Activated B cell treated with CpG ODN at 0.5 μM for 24 hours (primary cell): Measurements from ENCODE around the gene PEAK3. TPM values are rescaled to one million over a fixed set of nuclear protein-coding genes. Genes with fewer than 3 reads are reported as not detected.
"Not testable (repeated sequence)": the region's sequence is repeated elsewhere in the genome, so short reads cannot be mapped to it uniquely, and the experiment has no call there.

Experiments
- ATAC-seq: fragments of 200-7000 bp; cut with Tn5 transposase; one replicate; pipeline ENCODE4 v1.10.0; 2021; ENCODE audit warnings: low read depth, mild to moderate bottlenecking, moderate library complexity
- CTCF ChIA-PET: fragments of 350-600 bp; sonication (Branson Sonifier 250); formaldehyde crosslinking; loops from one replicate; lab custom pipeline; 2021; ENCODE audit warnings: antibody characterized with exemption; lab: Charles Lee
- POLR2A ChIA-PET: fragments of 350-600 bp; sonication (Branson Sonifier 250); formaldehyde crosslinking; loops from one replicate; lab custom pipeline; 2021; ENCODE audit warnings: antibody characterized with exemption; lab: Charles Lee
- DNase-seq: peaks from one replicate; pipeline ENCODE4 v3.0.0; 2022
- H3K27ac Mint-ChIP-seq: one replicate; pipeline ENCODE4 v1.8.0; 2020; ENCODE audit warnings: mixed read lengths
- H3K27me3 Mint-ChIP-seq: one replicate; pipeline ENCODE4 v1.8.0; 2021; ENCODE audit warnings: mixed read lengths
- H3K36me3 Mint-ChIP-seq: one replicate; pipeline ENCODE4 v1.8.0; 2021; ENCODE audit warnings: low read depth, mixed read lengths
- H3K4me1 Mint-ChIP-seq: one replicate; pipeline ENCODE4 v1.8.0; 2021; ENCODE audit warnings: mixed read lengths
- H3K4me3 Mint-ChIP-seq: one replicate; pipeline ENCODE4 v1.8.0; 2020; ENCODE audit warnings: mild to moderate bottlenecking, mixed read lengths
- H3K9me3 Mint-ChIP-seq: one replicate; pipeline ENCODE4 v1.8.0; 2020; ENCODE audit warnings: mixed read lengths
- intact Hi-C: fragments of 100-400 bp; cut with micrococcal nuclease; formaldehyde crosslinking; loops from one replicate; pipeline ENCODE4 v1.15.1; 2024
- total RNA-seq: library from RNA; stranded (reverse); gene quantifications from 2 replicates; pipeline ENCODE4 v1.2.3, GENCODE V29; 2022
- TF ChIP-seq, protein P1 (sequence below): fragments of 200-600 bp; IDR thresholded peaks from one replicate; pipeline ENCODE4 v1.8.0; 2022; ENCODE audit warnings: antibody characterized with exemption, mild to moderate bottlenecking

The PEAK3 gene
- total RNA-seq, 1 donor from 2014 or later: 0.09 TPM

DNA sequence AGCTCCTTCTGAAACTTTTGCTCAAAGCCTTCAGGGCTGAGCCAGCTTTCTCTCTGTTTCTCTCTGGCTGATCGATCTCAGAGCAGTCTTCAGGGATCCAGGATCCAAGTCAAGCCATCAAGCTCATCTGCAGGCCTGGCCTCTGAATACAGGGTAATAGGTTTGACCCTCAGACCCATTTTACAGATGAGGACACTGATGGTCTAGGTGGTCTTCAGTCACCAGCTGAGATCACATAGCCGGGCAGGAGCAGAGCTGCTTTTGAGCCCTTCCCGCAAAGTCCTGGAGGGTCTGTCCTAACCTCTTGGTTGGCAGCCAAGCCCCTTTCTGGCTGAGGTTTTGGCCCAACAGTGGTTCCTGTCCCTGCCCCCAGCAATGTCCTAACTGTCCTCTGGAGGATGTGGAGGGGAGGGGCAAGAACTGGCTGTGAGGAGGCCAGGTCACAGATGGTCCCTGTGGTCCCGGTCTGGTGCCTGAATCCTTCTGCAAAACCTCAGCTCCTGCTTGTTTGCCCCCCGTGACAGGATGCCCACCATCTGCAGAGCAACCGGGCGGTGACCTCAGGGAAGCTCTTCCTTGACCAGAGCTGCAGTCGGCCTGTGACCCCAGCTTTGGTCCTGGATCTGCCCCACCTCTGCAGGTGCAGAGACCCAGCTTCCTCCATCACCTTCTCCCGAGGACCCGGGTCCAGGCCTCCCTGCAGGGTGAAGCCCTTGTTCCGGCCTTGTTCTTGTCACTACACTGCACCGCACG is 5.8 kb upstream of the PEAK3 start:
- peaks cover 42% of the 10 kb centered on the region for H3K4me1 Mint-ChIP-seq
- intact Hi-C loops: loop anchor here (2.0 kb wide), 1 partner anchor 15 kb away; no protein-coding TSS in a partner anchor
- H3K9me3 Mint-ChIP-seq: no peaks in the 10 kb centered on the region
- no peak overlapping the region for H3K4me3 Mint-ChIP-seq
- ATAC-seq (no peak), DNase-seq (no peak)
- peaks cover 4% of the 10 kb centered on the region for H3K36me3 Mint-ChIP-seq
- H3K27ac Mint-ChIP-seq: peak overlapping the region; percentile 90
- H3K27me3 Mint-ChIP-seq: no peaks in the 10 kb centered on the region
- TF ChIP-seq, protein P1, sequence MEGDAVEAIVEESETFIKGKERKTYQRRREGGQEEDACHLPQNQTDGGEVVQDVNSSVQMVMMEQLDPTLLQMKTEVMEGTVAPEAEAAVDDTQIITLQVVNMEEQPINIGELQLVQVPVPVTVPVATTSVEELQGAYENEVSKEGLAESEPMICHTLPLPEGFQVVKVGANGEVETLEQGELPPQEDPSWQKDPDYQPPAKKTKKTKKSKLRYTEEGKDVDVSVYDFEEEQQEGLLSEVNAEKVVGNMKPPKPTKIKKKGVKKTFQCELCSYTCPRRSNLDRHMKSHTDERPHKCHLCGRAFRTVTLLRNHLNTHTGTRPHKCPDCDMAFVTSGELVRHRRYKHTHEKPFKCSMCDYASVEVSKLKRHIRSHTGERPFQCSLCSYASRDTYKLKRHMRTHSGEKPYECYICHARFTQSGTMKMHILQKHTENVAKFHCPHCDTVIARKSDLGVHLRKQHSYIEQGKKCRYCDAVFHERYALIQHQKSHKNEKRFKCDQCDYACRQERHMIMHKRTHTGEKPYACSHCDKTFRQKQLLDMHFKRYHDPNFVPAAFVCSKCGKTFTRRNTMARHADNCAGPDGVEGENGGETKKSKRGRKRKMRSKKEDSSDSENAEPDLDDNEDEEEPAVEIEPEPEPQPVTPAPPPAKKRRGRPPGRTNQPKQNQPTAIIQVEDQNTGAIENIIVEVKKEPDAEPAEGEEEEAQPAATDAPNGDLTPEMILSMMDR: no peak
- CTCF ChIA-PET: interaction anchor here (1.1 to 2.5 kb wide), 3 partner anchors 10 to 15 kb away, joined by 3 to 13 read pairs (median 12); no protein-coding TSS in a partner anchor
- POLR2A ChIA-PET: interaction anchor here (1.1 to 3.2 kb wide), 6 partner anchors 9 to 40 kb away, joined by 3 to 73 read pairs (median 14); partner anchors contain the start of genes LSM7 and SPPL2B

DNA sequence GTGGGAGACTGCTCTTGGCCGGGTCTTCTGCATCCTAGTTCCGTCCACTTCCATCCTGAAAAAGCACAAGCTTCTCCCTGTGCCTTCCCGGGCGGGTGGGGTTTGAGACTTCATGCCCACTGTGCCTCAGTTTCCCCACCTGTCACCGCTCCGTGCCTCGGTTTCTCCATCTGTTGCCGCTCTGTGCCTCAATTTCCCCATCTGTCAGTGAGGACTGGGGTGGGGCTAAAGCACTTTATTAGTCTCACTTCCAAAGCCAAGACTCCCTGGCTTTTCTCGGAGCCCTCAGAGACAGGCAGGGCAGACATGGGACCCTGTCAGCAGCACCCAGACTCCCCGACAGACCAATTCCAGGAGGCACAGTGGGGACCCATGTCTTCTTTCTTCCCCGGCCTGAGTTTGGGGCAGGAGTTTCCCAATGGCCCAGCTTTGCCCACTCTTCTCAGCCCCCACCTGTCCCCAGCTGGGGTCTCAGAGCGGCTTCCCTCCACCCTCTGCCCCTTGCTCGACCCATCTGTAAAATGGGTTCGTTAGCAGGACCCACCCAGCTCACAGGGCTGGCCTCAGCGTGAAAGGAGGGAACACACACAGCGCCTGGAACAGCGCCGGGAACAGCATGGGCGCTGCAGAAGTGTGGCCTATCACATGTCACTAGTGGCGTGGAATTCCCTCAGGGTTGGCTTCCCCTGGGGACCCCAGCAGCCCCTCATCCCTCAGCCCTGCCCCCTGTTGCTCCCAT is 4.6 kb upstream of the PEAK3 start:
- DNase-seq (no peak), ATAC-seq (no peak)
- Mint-ChIP-seq H3K9me3 (no peaks in the 10 kb centered on the region), H3K36me3 (no peaks in the 10 kb centered on the region), H3K27ac (no peak overlapping the region), H3K4me1 (peaks cover 47% of the 10 kb centered on the region), H3K4me3 (no peak overlapping the region), H3K27me3 (no peaks in the 10 kb centered on the region)
- TF ChIP-seq, protein P1: no peak
- ChIA-PET CTCF (interaction anchor here (1.7 kb wide), 1 partner anchor 11 kb away, joined by 4 read pairs; no protein-coding TSS in a partner anchor), POLR2A (interaction anchor here (0.6 to 3.2 kb wide), 5 partner anchors 12 to 225 kb away, joined by 3 to 73 read pairs (median 4); no protein-coding TSS in a partner anchor)
- intact Hi-C loops: no loop called here

DNA sequence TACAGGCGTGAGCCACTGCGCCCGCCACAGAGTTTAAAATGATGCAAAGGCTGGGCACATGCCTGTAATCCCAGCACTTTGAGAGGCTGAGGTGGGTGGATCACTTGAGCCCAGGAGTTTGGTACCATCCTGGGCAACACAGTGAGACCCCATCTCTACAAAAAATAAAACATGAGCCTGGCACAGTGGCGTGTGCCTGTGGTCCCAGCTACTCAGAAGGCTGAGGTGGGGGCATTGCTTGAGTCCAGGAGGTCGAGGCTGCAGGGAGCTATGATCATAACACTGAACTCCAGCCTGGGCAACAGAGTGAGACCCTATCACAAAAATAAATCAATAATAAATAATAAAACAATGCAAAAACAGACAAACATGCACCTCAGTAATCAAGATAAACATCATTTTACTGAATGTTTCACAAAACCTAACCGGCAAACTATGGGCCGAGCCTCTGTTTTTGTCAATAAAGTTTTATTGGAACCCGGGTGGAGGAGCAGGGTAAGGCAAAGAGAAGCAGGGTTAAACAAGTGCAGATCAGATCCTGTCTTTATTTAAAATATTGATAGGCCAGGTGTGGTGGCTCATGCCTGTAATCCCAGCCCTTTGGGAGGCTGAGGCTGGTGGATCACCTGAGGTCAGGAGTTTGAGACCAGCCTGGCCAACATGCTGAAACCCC is 2.0 kb upstream of the PEAK3 start:
- H3K9me3 Mint-ChIP-seq: no peaks in the 10 kb centered on the region
- no peaks in the 10 kb centered on the region for H3K27me3 Mint-ChIP-seq
- ATAC-seq (no peak), DNase-seq (no peak)
- CTCF ChIA-PET: no interaction called here
- H3K27ac Mint-ChIP-seq: no peak overlapping the region
- intact Hi-C loops: no loop called here
- H3K4me3 Mint-ChIP-seq: no peak overlapping the region
- POLR2A ChIA-PET: interaction anchor here (0.6 to 1.9 kb wide), 2 partner anchors 23 to 192 kb away, joined by 5 to 14 read pairs; partner anchors contain the start of gene GADD45B
- TF ChIP-seq, protein P1: no peak
- H3K4me1 Mint-ChIP-seq: peaks cover 41% of the 10 kb centered on the region
- H3K36me3 Mint-ChIP-seq: no peaks in the 10 kb centered on the region

DNA sequence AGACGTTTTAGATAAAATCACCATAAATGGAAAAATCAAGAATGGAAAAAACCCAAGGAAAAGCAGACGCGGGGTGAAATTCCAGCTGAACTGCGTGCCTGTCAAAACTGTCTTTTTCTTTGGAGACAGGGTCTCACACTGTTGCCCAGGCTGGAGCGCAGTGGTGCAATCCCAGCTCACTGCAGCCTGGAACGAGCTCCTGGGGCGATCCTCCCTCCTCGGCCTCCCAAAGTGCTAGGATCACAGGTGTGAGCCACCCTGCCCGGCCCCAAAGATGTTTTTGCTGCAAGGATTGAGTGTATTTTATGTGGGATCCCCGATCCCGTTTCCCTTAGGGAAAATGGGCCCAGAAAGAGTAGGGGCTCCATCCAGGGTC is 875 bp upstream of the PEAK3 start:
- Mint-ChIP-seq H3K9me3 (no peaks in the 10 kb centered on the region), H3K4me3 (no peak overlapping the region), H3K36me3 (no peaks in the 10 kb centered on the region), H3K27ac (no peak overlapping the region), H3K27me3 (no peaks in the 10 kb centered on the region), H3K4me1 (peaks cover 32% of the 10 kb centered on the region)
- TF ChIP-seq, protein P1: no peak
- POLR2A ChIA-PET: interaction anchor here (0.5 to 1.6 kb wide), 7 partner anchors 10 to 239 kb away, joined by 3 to 11 read pairs (median 7); no protein-coding TSS in a partner anchor
- ATAC-seq (no peak), DNase-seq (no peak)
- intact Hi-C loops: no loop called here
- CTCF ChIA-PET: interaction anchor here (0.6 to 0.7 kb wide), 2 partner anchors 196 to 729 kb away, joined by 3 read pairs; no protein-coding TSS in a partner anchor

DNA sequence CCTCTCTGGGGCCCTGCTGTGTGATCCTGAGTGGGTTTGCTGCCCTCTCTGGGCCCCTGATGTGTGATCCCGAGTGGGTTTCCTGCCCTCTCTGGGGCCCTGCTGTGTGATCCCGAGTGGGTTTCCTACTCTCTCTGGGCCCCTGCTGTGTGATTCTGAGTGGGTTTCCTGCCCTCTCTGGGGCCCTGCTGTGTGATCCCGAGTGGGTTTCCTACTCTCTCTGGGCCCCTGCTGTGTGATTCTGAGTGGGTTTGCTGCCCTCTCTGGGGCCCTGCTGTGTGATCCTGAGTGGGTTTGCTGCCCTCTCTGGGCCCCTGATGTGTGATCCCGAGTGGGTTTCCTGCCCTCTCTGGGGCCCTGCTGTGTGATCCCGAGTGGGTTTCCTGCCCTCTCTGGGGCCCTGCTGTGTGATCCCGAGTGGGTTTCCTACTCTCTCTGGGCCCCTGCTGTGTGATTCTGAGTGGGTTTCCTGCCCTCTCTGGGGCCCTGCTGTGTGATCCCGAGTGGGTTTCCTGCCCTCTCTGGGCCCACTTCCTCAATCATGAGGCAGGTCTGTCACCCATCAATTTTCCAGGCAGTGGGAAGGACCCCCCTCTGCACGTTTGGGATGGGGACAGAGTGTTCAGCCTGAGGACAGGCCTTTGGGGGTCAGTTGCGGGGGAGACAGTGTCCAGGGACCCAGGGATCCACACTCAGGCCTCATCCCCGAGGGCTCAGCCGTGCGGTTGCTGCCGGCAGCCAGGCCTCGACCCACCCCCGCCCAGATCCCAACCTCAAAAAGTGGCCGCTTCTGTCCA is 512 bp downstream of the PEAK3 start:
- Mint-ChIP-seq H3K4me3 (peak overlapping the region; percentile 60), H3K4me1 (peaks cover 41% of the 10 kb centered on the region), H3K27ac (peak overlapping the region; percentile 24)
- intact Hi-C loops, H3K9me3 Mint-ChIP-seq, H3K36me3 Mint-ChIP-seq, ATAC-seq, H3K27me3 Mint-ChIP-seq, CTCF ChIA-PET, DNase-seq: not testable (repeated sequence)
- POLR2A ChIA-PET: interaction anchor here (0.5 to 1.6 kb wide), 7 partner anchors 10 to 290 kb away, joined by 3 to 7 read pairs (median 3); partner anchors contain the start of gene LSM7
